Thyroid gland (tissue), 4 donors: ENCODE measurements around the gene DQX1. TPM values are rescaled to one million over a fixed set of nuclear protein-coding genes. Genes with fewer than 3 reads are reported as not detected.
A peak's percentile ranks its signal among the peaks of the same experiment; 100 is the strongest.
"Not testable (repeated sequence)": the region's sequence is repeated elsewhere in the genome, so short reads cannot be mapped to it uniquely, and the experiment has no call there.

Experiments used
- DNase-seq, 2 donors: peaks; one replicate each; pipeline ENCODE4 v3.0.0-alpha.2; 2019
- H3K27ac ChIP-seq, 3 donors: fragments of 200-600 bp; sonication (generic); 1 replicate in 2 of 3; 2 replicates in 1 of 3; pipeline ENCODE4 v1.5.1; 2016 to 2019; ENCODE audit warnings: mild to moderate bottlenecking in 1 of 3, moderate library complexity in 1 of 3
- H3K27me3 ChIP-seq: fragments of 200-600 bp; sonication (generic); one replicate; pipeline ENCODE4 v1.5.1; 2019
- H3K36me3 ChIP-seq, 2 donors: fragments of 200-600 bp; sonication (generic); one replicate each; pipeline ENCODE4 v1.5.1; 2016 to 2019
- H3K4me1 ChIP-seq, 2 donors: fragments of 200-600 bp; sonication (generic); one replicate each; pipeline ENCODE4 v1.5.1; 2017 to 2019
- H3K4me3 ChIP-seq, 3 donors: fragments of 200-600 bp; sonication (generic); replicated peaks in 1 of 3; 1 replicate in 2 of 3; 2 replicates in 1 of 3; pipeline ENCODE4 v1.5.1; 2016; ENCODE audit warnings: mild to moderate bottlenecking in 1 of 3
- H3K9me3 ChIP-seq: fragments of 200-600 bp; sonication (generic); one replicate; pipeline ENCODE4 v1.5.1; 2017
- POLR2A ChIP-seq, 2 donors: fragments of 450-650 bp; IDR thresholded peaks; one replicate each; pipeline ENCODE4 v1.6.1; 2017; ENCODE audit warnings: antibody characterized with exemption in 2 of 2, mild to moderate bottlenecking in 2 of 2, moderate library complexity in 1 of 2
- WGBS, 2 donors: methylation state at CpG; one replicate each; pipeline ENCODE4 v1.1.5; 2017; 5-methylcytosine and 5-hydroxymethylcytosine counted together
- intact Hi-C: fragments of 100-400 bp; cut with DNase I; formaldehyde crosslinking; loops from one replicate; pipeline ENCODE4 v1.15.1; 2023
- total RNA-seq, 4 donors: library from RNA; depleted of rRNA; stranded (reverse); fragments of >200 nt; gene quantifications; one replicate each; pipeline ENCODE4 v1.2.3, GENCODE V29; 2016
- TF ChIP-seq, protein P1 (sequence below), 6 experiments: fragments of 200-600 bp in 3 of 6; fragments of 450-650 bp in 3 of 6; sonication (generic) in 3 of 6; IDR thresholded peaks; one replicate each; pipeline ENCODE4 v1.5.1; 2016 to 2019; ENCODE audit warnings: antibody characterized with exemption in 6 of 6, mild to moderate bottlenecking in 2 of 6, inconsistent platforms in 1 of 6, moderate library complexity in 1 of 6

The DQX1 gene
- total RNA-seq, 4 donors from 2014 or later, result not detected

GRCh38 chr2:74489906-74490305 lies 36.1 kb downstream of the DQX1 start:
- 94 to 96% methylated on average over 8 of the region's 9 CpGs for WGBS, 2 donors
- Histone ChIP-seq H3K4me3 (no peak overlapping the region), H3K4me1 (no peaks in the 10 kb centered on the region), H3K27me3 (no peaks in the 10 kb centered on the region), H3K36me3 (peaks cover 29 to 48% of the 10 kb centered on the region in 2 donors), H3K27ac (no peak overlapping the region), H3K9me3 (no peaks in the 10 kb centered on the region)
- no peak for DNase-seq
- intact Hi-C loops, result no loop called here
- TF ChIP-seq POLR2A (IDR thresholded peaks at IDR 0.05), result no peak
- TF ChIP-seq, protein P1, sequence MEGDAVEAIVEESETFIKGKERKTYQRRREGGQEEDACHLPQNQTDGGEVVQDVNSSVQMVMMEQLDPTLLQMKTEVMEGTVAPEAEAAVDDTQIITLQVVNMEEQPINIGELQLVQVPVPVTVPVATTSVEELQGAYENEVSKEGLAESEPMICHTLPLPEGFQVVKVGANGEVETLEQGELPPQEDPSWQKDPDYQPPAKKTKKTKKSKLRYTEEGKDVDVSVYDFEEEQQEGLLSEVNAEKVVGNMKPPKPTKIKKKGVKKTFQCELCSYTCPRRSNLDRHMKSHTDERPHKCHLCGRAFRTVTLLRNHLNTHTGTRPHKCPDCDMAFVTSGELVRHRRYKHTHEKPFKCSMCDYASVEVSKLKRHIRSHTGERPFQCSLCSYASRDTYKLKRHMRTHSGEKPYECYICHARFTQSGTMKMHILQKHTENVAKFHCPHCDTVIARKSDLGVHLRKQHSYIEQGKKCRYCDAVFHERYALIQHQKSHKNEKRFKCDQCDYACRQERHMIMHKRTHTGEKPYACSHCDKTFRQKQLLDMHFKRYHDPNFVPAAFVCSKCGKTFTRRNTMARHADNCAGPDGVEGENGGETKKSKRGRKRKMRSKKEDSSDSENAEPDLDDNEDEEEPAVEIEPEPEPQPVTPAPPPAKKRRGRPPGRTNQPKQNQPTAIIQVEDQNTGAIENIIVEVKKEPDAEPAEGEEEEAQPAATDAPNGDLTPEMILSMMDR (IDR thresholded peaks at IDR 0.05), result no peak

DNA sequence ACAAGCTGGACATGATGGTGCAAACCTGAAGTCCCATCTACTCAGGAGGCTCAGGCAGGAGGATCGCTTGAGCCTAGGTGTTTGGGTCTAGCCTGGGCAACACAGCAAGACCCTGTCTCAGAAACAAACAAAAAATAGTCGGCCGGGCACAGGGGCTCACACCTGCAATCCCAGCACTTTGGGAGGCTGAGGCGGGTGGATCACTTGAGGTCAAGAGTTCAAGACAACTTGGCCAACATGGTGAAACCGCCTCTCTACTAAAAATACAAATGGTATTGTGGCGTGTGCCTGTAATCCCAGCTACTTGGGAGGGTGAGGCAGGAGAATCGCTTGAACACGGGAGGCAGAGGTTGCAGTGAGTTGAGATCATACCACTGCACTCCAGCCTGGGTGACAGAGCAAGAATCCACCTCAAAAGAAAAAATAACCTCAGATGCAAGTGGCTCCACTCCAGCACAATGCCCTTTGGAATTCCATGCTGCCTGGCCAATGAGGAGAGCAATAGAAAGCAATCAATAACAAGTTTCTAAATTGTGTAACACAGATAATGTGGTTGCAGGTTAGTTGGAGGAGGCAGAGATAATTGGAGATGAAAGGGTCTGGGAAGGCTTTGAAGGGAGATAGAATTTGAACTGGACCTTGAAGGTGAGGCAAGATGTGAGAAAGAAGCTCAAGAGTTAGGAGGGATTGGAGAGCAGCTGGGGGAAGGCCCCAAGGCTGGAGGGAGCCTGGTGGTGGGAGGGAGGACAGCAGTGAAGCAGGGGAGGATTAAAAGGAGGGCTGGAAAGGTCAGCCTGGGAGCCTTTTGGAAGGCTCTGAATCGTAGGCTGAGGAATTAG lies 37.2 kb downstream of the DQX1 start:
- 88 to 91% methylated on average over 9 of the region's 9 CpGs for WGBS, 2 donors
- Histone ChIP-seq H3K27me3 (no peaks in the 10 kb centered on the region), H3K36me3 (peaks cover 29 to 48% of the 10 kb centered on the region in 2 donors), H3K27ac (no peak overlapping the region), H3K4me1 (peaks cover under 1 to 4% of the 10 kb centered on the region in 2 donors), H3K4me3 (no peak overlapping the region), H3K9me3 (no peaks in the 10 kb centered on the region)
- intact Hi-C loops, result no loop called here
- TF ChIP-seq, protein P1 (IDR thresholded peaks at IDR 0.05), result no peak
- TF ChIP-seq POLR2A (IDR thresholded peaks at IDR 0.05), result no peak
- no peak for DNase-seq

GRCh38 chr2:74486141-74486540 lies 39.9 kb downstream of the DQX1 start:
- peaks cover 18 to 20% of the 10 kb centered on the region in 2 donors for H3K4me1 ChIP-seq
- H3K9me3 ChIP-seq, result no peaks in the 10 kb centered on the region
- H3K27ac ChIP-seq, result no peak overlapping the region
- DNase-seq, result no peak
- no peak for TF ChIP-seq POLR2A (IDR thresholded peaks at IDR 0.05)
- TF ChIP-seq, protein P1 (IDR thresholded peaks at IDR 0.05), result no peak
- intact Hi-C loops, result no loop called here
- H3K4me3 ChIP-seq, result no peak overlapping the region
- no peaks in the 10 kb centered on the region for H3K27me3 ChIP-seq
- H3K36me3 ChIP-seq, result peaks cover 17 to 22% of the 10 kb centered on the region in 2 donors
- WGBS, 2 donors, result 92 to 100% methylated on average over 2 of the region's 2 CpGs

GRCh38 chr2:74483675-74484164 lies 42.3 kb downstream of the DQX1 start:
- not testable (repeated sequence) for H3K36me3 ChIP-seq, H3K9me3 ChIP-seq, H3K27me3 ChIP-seq, DNase-seq
- peaks cover 22 to 27% of the 10 kb centered on the region in 2 donors for H3K4me1 ChIP-seq
- 80 to 82% methylated on average over 19 of the region's 19 CpGs for WGBS, 2 donors
- H3K4me3 ChIP-seq, result peak overlapping the region in 1 of 3 donors; percentile 87
- peak overlapping the region in 1 of 3 donors; percentile 87 for H3K27ac ChIP-seq
- intact Hi-C loops, result loop anchor here (2.0 kb wide), 1 partner anchor 105 kb away; no protein-coding TSS in a partner anchor

- Histone ChIP-seq H3K4me1 (peaks cover 22 to 27% of the 10 kb centered on the region in 2 donors), H3K4me3 (peak within 1 kb of the TSS; percentile 49 to 87 (median 84)), H3K36me3 (peaks cover 0 to 8% of the 10 kb centered on the region in 2 donors), H3K9me3 (no peaks in the 10 kb centered on the region), H3K27ac (peak within 1 kb of the TSS; percentile 38 to 91 (median 87)), H3K27me3 (no peaks in the 10 kb centered on the region)
- peak; percentile 97 to 98 for DNase-seq
- TF ChIP-seq, protein P1 (IDR thresholded peaks at IDR 0.05), result peak; percentile 52 to 95 (median 88)
- peak in 1 of 2 donors; percentile 54 for TF ChIP-seq POLR2A (IDR thresholded peaks at IDR 0.05)
- intact Hi-C loops, result no loop called here
- WGBS, 2 donors, result 1% methylated on average over 30 to 38 of the region's 50 CpGs
Measured at GRCh38 chr2:74482801-74483674, 43.0 kb downstream of the DQX1 start, which contains the start of the genes CCDC142 and TTC31. TSS of gene CCDC142 (minus strand) at chr2:74482998. CDS start at chr2:74482837, 161 bp downstream. TSS of gene TTC31 (plus strand) at chr2:74483081. CDS start at chr2:74483096, 15 bp downstream.
